HCT116 (cell line): Measurements from ENCODE around the gene ERC2. TPM values are rescaled to one million over a fixed set of nuclear protein-coding genes. Genes with fewer than 3 reads are reported as not detected.

ENCODE experiments used
- ATAC-seq: fragments of 200-7000 bp; cut with Tn5 transposase; 2 replicates; pipeline ENCODE4 v1.9.1; 2020; ENCODE audit warnings: mild to moderate bottlenecking, moderate library complexity
- BruUV-seq: library from RNA; stranded (reverse); fragments of 400-500 nt; replicated peaks from 2 replicates; lab custom pipeline; 2021; lab: Mats Ljungman, UMichigan
- CTCF ChIA-PET: fragments of 300-600 bp; sonication (Branson Sonifier 250); formaldehyde crosslinking; loops from one replicate; lab custom pipeline; 2021; ENCODE audit warnings: antibody characterized with exemption; lab: Charles Lee
- POLR2A ChIA-PET: fragments of 300-600, 350-600 bp; sonication (Branson Sonifier 250); formaldehyde crosslinking; loops from one replicate; lab custom pipeline; 2021; ENCODE audit warnings: antibody characterized with exemption; lab: Charles Lee
- RAD21 ChIA-PET, 2 experiments: fragments of 300-600 bp; sonication (Branson Sonifier 250); formaldehyde crosslinking; loops; one replicate each; lab custom pipeline; 2023; ENCODE audit warnings: low total read pairs in 2 of 2; ENCODE audit not compliant: uncharacterized antibody in 2 of 2, unreplicated experiment in 2 of 2, low non-redundant PET in 1 of 2; lab: Charles Lee
- DNase-seq: peaks from one replicate; pipeline ENCODE4 v3.0.0-alpha.2; 2010; ENCODE audit warnings: low read depth, low spot score
- H2AFZ ChIP-seq: fragments of 200-600 bp; shearing (Covaris generic), sonication (generic); 2 replicates; pipeline ENCODE4 v1.6.1; 2017; ENCODE audit warnings: low read depth, mixed run types, mixed read lengths, antibody characterized with exemption, low read length; ENCODE audit not compliant: poor library complexity, severe bottlenecking
- H3K27ac ChIP-seq: 2 replicates; pipeline ENCODE4 v1.5.1; 2012; ENCODE audit warnings: low read depth, low read length
- H3K27me3 ChIP-seq: fragments of 200-600 bp; sonication (generic); 2 replicates; pipeline ENCODE4 v1.6.1; 2016; ENCODE audit warnings: mixed run types, low read length, mixed read lengths; ENCODE audit not compliant: insufficient read depth
- H3K36me3 ChIP-seq, 2 experiments: fragments of 200-500 bp in 1 of 2; fragments of 200-600 bp in 1 of 2; sonication (Bioruptor generic) in 1 of 2; sonication (generic) in 1 of 2; 2 replicates each; pipeline versions ENCODE4 v1.5.1 to v1.6.1; 2014 to 2016; ENCODE audit warnings: low read length in 2 of 2, inconsistent platforms in 1 of 2, mixed read lengths in 1 of 2, mixed run types in 1 of 2; ENCODE audit not compliant: insufficient read depth in 2 of 2, control insufficient read depth in 1 of 2
- H3K4me1 ChIP-seq, 2 experiments: fragments of 200-600 bp in 1 of 2; sonication (generic) in 1 of 2; 2 replicates each; pipeline versions ENCODE4 v1.5.1 to v1.6.1; 2012 to 2017; ENCODE audit warnings: low read length in 2 of 2, inconsistent platforms in 1 of 2, mild to moderate bottlenecking in 1 of 2, mixed read lengths in 1 of 2, mixed run types in 1 of 2, moderate library complexity in 1 of 2; ENCODE audit not compliant: insufficient read depth in 2 of 2, control insufficient read depth in 1 of 2
- H3K4me2 ChIP-seq: fragments of 200-600 bp; sonication (generic); 2 replicates; pipeline ENCODE4 v1.6.1; 2017; ENCODE audit warnings: mixed run types, low read length, mixed read lengths
- H3K4me3 ChIP-seq, 2 experiments: fragments of 200-600 bp in 1 of 2; sonication (generic) in 1 of 2; replicated peaks in 1 of 2; 2 replicates each; pipeline ENCODE4 v1.5.1; 2011 to 2016; ENCODE audit warnings: low read length in 2 of 2, control low read depth in 1 of 2, low read depth in 1 of 2, mild to moderate bottlenecking in 1 of 2, mixed read lengths in 1 of 2, mixed run types in 1 of 2
- H3K79me2 ChIP-seq: fragments of 200-600 bp; sonication (generic); 2 replicates; pipeline ENCODE4 v1.6.1; 2017; ENCODE audit warnings: mild to moderate bottlenecking, mixed run types, low read length, moderate library complexity, mixed read lengths; ENCODE audit not compliant: insufficient read depth
- H3K9ac ChIP-seq: fragments of 200-600 bp; sonication (generic); 2 replicates; pipeline ENCODE4 v1.6.1; 2016; ENCODE audit warnings: low read length, mixed read lengths
- H3K9me2 ChIP-seq: fragments of 200-600 bp; sonication (generic), shearing (Covaris generic); 2 replicates; pipeline ENCODE4 v1.6.1; 2017; ENCODE audit warnings: mixed run types, mild to moderate bottlenecking, moderate library complexity; ENCODE audit not compliant: insufficient read depth
- H3K9me3 ChIP-seq, 2 experiments: fragments of 200-500 bp in 1 of 2; fragments of 200-600 bp in 1 of 2; sonication (Bioruptor generic) in 1 of 2; sonication (generic) in 1 of 2; 2 replicates each; pipeline ENCODE4 v1.6.1; 2014 to 2017; ENCODE audit warnings: low read length in 2 of 2, mixed read lengths in 2 of 2, inconsistent platforms in 1 of 2, low read depth in 1 of 2, mild to moderate bottlenecking in 1 of 2, mixed run types in 1 of 2, moderate library complexity in 1 of 2; ENCODE audit not compliant: control insufficient read depth in 1 of 2, insufficient read depth in 1 of 2
- H4K20me1 ChIP-seq: fragments of 200-600 bp; sonication (generic), shearing (Covaris generic); 2 replicates; pipeline ENCODE4 v1.6.1; 2017; ENCODE audit warnings: mixed run types, mild to moderate bottlenecking, moderate library complexity; ENCODE audit not compliant: insufficient read depth
- CEBPB ChIP-seq: IDR thresholded peaks from 2 replicates; pipeline ENCODE4 v1.6.1; 2012; ENCODE audit warnings: low read depth
- EGR1 ChIP-seq: IDR thresholded peaks from 2 replicates; pipeline ENCODE4 v1.6.1; 2012; ENCODE audit warnings: low read depth
- EZH2phosphoT487 ChIP-seq: fragments of 200-600 bp; IDR thresholded peaks from 2 replicates; pipeline ENCODE4 v1.6.1; 2018; ENCODE audit warnings: antibody characterized with exemption, borderline replicate concordance
- FOSL1 ChIP-seq: IDR thresholded peaks from 2 replicates; pipeline ENCODE4 v1.6.1; 2012; ENCODE audit warnings: low read depth
- JUND ChIP-seq: IDR thresholded peaks from 2 replicates; pipeline ENCODE4 v1.6.1; 2012
- SIN3A ChIP-seq: IDR thresholded peaks from 2 replicates; pipeline ENCODE4 v1.6.1; 2012; ENCODE audit warnings: low read depth
- SP1 ChIP-seq: IDR thresholded peaks from 2 replicates; pipeline ENCODE4 v1.6.1; 2012; ENCODE audit warnings: low read depth
- TCF7L2 ChIP-seq: IDR thresholded peaks from 2 replicates; pipeline ENCODE4 v1.7.0; 2011; ENCODE audit warnings: borderline replicate concordance, inconsistent platforms; ENCODE audit not compliant: insufficient read depth, insufficient read length; ENCODE audit errors: extremely low read depth
- ZFX ChIP-seq: fragments of 450-650 bp; IDR thresholded peaks from 2 replicates; pipeline ENCODE4 v1.6.1; 2017
- intact Hi-C: fragments of 100-400 bp; cut with micrococcal nuclease; formaldehyde crosslinking; loops from 2 replicates; pipeline ENCODE4 v1.10.0; 2022
- total RNA-seq: library from RNA; stranded (reverse); gene quantifications from one replicate; pipeline ENCODE4 v1.2.1, GENCODE V29; 2021; ENCODE audit not compliant: unreplicated experiment
- TF ChIP-seq, protein P1 (sequence below): IDR thresholded peaks from 2 replicates; pipeline ENCODE4 v1.6.1; 2012; ENCODE audit warnings: low read depth
- TF ChIP-seq, protein P2 (sequence below): IDR thresholded peaks from 2 replicates; pipeline ENCODE4 v1.6.1; 2011; ENCODE audit warnings: mild to moderate bottlenecking, low read length, moderate library complexity; ENCODE audit not compliant: insufficient replicate concordance; ENCODE audit errors: extremely low read depth

Gene ERC2
- total RNA-seq, 1 experiment from 2014 or later: not detected

DNA sequence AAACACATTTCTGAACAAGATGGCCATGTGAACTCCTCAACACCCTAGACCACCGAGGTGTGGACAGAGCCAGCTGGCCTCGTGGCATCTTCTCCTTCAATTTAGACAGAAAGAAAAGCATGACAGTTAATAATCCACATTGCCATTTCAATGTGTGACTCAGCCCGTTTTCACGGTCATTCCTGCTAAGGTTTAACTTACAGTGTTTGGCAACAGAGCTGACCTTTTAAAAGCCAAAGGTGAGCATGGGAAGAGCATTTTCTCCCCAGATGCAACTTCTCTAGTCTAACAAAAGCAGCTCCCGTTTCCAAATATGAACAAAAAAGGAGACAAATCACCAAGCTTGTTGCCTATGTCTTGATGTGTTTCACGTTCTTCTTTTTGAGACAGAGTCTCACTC is 563.6 kb downstream of the ERC2 start (continued):
- TF ChIP-seq, protein P1, sequence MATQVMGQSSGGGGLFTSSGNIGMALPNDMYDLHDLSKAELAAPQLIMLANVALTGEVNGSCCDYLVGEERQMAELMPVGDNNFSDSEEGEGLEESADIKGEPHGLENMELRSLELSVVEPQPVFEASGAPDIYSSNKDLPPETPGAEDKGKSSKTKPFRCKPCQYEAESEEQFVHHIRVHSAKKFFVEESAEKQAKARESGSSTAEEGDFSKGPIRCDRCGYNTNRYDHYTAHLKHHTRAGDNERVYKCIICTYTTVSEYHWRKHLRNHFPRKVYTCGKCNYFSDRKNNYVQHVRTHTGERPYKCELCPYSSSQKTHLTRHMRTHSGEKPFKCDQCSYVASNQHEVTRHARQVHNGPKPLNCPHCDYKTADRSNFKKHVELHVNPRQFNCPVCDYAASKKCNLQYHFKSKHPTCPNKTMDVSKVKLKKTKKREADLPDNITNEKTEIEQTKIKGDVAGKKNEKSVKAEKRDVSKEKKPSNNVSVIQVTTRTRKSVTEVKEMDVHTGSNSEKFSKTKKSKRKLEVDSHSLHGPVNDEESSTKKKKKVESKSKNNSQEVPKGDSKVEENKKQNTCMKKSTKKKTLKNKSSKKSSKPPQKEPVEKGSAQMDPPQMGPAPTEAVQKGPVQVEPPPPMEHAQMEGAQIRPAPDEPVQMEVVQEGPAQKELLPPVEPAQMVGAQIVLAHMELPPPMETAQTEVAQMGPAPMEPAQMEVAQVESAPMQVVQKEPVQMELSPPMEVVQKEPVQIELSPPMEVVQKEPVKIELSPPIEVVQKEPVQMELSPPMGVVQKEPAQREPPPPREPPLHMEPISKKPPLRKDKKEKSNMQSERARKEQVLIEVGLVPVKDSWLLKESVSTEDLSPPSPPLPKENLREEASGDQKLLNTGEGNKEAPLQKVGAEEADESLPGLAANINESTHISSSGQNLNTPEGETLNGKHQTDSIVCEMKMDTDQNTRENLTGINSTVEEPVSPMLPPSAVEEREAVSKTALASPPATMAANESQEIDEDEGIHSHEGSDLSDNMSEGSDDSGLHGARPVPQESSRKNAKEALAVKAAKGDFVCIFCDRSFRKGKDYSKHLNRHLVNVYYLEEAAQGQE: no peak
- no peak for TF ChIP-seq TCF7L2
- no peak for TF ChIP-seq SP1
- TF ChIP-seq, all 23 proteins: peak for 0

DNA sequence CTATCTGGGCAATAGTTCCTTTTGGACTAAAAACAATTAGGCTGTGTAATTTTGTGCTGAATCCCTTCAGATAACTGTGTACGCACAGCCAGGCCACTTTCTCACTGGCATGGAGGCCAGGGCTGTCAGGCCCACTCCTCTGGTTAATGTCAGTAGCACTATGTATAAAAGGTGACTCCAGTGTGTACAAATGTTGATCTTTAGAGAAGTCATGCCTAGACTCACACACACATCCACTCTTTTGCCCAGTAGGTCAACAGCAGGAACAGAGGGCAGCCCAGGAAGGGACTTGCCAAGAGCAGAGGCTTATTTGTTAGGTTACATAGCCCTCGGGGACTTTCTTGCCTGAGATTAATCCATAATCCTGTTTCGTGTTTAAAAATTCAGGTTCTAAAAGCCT is 564.6 kb downstream of the ERC2 start:
- H3K4me2 ChIP-seq: no peak overlapping the region
- no peak for ATAC-seq
- no peak overlapping the region for H2AFZ ChIP-seq
- intact Hi-C loops: no loop called here
- POLR2A ChIA-PET: no interaction called here
- H3K4me1 ChIP-seq: no peaks in the 10 kb centered on the region
- TF ChIP-seq EZH2phosphoT487 (no peak), CEBPB (no peak), FOSL1 (no peak), ZFX (no peak), SIN3A (no peak), EGR1 (no peak), JUND (no peak), SP1 (no peak), TCF7L2 (no peak)
- TF ChIP-seq, protein P2, sequence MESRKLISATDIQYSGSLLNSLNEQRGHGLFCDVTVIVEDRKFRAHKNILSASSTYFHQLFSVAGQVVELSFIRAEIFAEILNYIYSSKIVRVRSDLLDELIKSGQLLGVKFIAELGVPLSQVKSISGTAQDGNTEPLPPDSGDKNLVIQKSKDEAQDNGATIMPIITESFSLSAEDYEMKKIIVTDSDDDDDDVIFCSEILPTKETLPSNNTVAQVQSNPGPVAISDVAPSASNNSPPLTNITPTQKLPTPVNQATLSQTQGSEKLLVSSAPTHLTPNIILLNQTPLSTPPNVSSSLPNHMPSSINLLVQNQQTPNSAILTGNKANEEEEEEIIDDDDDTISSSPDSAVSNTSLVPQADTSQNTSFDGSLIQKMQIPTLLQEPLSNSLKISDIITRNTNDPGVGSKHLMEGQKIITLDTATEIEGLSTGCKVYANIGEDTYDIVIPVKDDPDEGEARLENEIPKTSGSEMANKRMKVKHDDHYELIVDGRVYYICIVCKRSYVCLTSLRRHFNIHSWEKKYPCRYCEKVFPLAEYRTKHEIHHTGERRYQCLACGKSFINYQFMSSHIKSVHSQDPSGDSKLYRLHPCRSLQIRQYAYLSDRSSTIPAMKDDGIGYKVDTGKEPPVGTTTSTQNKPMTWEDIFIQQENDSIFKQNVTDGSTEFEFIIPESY: no peak
- RAD21 ChIA-PET: no interaction called here
- no peak for DNase-seq
- H4K20me1 ChIP-seq: no peaks in the 10 kb centered on the region
- H3K27ac ChIP-seq: no peak overlapping the region
- H3K9me2 ChIP-seq: no peaks in the 10 kb centered on the region
- no peaks in the 10 kb centered on the region; a peak in 1 of 4 replicates for H3K9me3 ChIP-seq
- no peak overlapping the region for H3K4me3 ChIP-seq
- no peaks in the 10 kb centered on the region for H3K27me3 ChIP-seq
- H3K9ac ChIP-seq: no peak overlapping the region
- no TSS peak for BruUV-seq
- H3K36me3 ChIP-seq: no peaks in the 10 kb centered on the region
- H3K79me2 ChIP-seq: no peaks in the 10 kb centered on the region
- CTCF ChIA-PET: no interaction called here
